SHP77 (cell line): ENCODE results near the gene NCAM1.
A peak's percentile ranks its signal among the peaks of the same experiment; 100 is the strongest.

Source experiments
- DNase-seq, 2 experiments: peaks; one replicate each; lab custom pipeline; 2025; lab: John Stamatoyannopoulos, UW

The NCAM1 gene

DNA sequence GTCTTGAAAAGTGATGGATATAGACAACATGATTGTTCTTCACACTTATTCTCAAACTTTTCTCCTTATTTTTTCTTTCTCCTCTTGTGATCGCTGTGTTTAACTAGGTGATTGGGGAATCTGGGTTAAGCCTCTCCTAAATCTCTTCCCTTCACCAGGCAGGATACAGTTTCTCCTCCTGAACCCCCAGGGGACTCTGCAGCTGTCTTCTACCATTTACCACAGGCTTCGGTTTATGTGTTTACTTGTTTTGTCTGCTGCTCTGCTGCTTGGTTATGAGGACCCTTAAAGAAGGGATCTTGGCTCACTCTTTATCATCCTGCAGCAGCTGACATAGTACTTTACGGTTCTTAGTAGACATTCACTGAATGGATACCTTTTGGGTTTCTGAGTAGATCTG is 124.2 kb downstream of the NCAM1 start:
- no peak for DNase-seq

DNA sequence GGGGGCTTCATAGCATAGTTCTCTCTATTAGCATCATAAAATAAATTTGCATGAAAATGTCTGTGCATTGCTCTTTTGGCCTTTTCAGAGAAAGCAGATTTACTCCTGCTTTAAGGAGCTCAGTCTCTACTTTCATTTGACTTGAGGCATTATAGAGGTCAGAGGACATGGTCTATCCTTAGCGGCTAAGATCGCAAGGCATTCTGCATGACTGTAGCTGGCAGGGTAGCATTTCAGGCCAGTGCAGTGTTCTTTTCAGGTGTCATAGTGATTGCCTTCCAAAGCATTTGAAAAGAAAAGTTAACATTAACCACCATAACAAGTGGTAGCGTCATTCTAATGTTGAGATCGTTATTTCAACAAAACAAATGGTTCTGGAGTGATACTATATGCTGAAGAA is 126.5 kb downstream of the NCAM1 start:
- no peak for DNase-seq

DNA sequence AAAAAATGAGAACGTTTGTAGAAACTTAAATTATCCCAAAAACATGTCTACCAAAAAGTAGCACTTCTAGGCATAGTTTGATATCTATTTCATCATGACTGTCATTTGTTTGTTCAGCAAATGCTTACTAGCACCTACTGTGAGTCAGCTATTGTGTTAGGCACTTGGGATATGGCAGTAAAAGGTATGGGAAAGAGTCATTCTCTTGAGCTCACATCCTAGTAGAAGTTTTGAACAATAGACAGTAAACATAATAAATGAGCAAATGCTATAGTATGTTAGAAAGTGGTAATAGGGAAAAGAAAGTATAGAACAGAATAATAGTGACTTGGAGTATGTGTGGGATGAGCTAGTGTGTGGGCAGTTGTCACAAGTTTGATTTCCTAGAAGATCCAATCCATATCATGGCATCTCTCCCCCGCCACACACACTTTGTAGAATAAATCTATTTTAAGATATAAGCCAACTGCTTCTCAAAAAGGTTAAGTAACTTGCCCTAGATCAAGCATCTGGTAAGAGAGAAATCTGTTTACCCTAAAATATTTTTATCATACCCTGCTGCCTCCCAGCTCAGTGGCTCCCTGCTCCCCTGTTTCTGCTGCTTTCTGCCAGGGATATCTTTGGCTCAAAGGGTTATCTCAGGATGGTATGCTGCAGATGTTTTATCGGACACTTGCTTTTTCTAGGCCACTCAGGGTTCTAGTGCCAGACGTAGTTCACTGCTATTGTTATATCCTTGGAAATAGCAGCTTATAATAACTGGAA is 129.7 kb downstream of the NCAM1 start:
- DNase-seq: peak in 1 of 2 experiments; percentile 4

DNA sequence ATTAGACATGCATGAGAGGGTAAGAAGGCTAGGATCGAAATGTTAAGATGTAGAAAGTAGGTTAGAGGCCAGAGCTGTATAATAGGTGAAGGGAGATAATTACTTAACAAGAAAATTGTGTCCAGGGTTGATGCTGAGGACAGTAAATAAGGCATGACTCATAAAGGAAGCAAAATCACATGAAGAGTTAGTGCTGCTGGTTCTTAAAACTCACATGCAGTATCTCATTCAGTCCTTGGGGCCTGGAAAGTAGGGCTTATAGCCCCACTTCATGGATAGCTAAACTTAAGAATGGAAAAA is 130.2 kb downstream of the NCAM1 start:
- no peak for DNase-seq

DNA sequence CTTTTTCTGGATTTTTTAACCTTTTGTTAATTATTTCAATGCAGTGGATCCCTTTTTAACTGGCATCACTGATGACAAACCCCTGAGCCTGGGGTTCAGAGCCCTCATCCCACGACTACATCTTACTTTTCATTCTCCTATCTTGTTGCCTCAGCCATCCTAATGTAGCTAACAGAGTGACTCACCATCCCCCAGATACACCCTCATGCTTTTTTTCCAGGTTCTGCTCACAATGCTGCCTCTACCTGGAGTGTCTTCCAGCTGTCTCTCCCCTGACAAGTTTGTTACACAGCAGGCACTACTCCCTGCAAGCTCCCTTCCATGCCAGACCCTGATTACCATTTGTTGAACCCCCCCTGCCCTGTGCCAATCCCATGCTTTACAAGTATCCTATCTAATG is 135.4 kb downstream of the NCAM1 start:
- DNase-seq: no peak

DNA sequence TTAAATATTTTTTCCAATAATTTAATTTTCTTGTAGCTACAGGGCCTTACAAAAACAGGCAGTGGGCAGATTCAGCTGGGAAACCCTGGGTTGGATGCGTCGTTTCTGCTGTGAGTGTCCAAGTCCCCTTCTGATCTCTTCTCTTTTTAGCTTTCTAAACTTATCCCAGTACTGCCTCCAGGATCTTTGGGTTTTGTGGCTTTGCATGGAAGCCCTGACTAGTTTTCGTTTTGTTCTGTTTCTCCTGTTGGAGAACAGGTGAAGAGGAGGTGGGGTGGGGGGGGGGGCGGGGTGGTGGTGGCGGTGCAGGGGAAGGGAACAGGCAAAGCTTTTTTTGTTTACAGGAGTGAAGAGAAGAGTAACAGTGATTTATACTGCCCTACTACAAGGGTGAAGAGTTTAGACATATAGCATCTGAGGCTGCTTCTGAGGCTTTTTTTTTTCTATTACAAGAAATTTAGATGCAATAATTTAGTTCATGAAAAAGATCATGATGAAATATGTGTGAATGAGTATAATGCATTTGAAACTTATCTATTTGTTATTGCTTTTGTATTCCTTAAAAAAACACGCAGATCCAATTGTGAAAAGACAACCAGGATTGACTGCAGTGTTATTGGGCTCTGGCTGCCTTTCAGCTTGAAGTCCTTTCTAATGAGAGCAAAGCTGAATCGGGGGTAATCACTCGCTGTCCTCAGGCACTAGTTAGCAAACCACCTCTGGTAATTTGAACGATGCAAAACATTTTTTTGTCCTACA is 142.9 kb downstream of the NCAM1 start:
- no peak for DNase-seq

DNA sequence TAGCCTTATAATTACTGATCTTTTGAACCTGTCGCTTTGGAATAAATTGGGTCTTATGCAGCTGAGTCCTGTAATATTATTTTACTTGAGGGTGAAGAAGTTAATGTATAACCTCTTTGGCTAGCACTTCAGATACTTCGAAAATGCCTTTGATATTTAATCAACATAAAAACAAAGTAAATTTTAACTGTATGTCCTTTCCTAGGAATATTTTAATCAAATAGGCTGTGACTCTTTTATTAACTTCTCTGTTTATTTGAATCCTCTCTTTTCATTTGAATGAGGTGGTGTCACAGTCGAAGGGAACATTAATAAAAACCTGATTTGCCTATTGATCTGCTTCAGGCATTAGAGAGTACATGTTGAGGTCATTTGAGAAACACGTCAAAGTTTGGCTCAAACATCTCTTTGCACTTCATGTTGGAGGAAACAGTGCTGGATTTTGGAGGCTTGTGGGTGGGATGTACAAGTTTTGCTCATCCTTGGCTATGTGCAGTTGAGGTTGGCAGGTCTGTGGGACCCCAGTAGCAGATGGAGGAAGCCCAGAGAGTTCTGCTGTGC is 143.6 kb downstream of the NCAM1 start:
- DNase-seq: no peak

DNA sequence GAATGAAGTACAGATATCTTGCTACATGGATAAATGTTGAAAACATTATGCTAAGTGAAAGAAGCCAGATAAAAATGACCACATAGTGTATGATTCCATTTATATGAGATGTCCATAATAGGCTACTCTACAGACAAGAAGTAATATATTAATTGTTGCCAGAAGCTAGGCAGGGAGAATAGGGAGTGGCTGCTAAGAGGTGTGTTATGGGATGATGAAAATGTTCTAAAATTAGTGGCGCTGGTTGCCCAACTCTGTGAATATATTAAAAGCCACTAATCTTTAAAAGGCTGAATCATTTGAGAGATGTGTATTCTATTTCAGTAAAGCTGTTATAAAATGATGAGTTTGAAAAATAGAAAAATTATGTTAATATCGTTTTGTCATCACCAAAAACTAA is 144.4 kb downstream of the NCAM1 start:
- no peak for DNase-seq

DNA sequence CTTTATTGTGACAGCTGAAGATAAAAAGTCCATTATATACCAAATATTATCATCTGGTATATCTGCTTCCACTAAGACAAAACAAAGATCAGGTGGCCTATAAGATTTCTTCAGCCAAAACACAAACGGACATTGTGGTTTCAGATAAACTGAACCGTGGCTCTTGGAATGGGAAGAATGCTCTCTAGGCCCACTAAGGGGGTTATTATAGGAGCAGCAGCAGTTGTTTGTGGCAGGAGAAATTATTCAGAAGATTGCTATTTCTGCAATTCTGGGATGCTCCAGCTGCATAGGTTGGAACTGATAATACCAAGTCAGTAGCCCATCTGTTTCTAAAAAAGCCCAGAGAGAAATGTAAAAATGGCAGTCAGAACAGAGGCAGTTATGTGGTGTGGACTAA is 145.3 kb downstream of the NCAM1 start:
- DNase-seq: no peak

DNA sequence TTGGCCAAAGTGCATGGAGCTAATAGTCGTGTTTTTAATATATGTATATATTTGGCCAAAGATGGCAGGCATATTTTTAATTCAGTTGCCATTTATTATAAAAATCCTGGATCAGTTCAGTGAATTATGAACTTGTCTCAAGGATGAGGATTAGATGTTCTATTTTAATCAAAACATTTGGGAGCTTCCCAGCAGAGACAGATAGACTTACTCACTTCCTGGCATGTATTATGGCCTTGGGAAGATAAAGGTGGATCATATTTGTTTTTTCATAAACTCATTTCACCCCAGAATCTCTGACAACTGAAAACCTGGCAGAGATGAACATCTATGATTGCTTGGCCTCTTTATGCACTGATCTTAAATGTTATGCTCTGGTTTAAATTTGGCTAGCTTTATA is 148.8 kb downstream of the NCAM1 start:
- no peak for DNase-seq

DNA sequence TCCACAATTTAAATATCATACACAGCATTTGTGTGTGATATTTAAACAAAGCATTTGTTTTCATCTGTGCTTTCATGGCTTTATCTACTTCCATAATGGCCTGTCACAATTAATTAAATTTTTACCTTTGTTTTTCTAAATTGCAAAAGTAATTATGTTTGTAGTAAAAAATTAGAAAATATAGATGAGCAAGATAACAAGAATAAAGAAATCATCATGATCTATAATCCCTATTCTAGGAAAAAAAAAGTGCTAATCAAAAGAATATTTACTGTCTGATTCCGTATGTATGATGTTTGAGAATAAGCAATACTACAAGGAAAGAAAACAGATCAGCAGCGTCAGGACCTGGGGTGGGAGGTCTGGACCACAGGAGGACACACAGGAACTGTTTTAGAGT is 149.9 kb downstream of the NCAM1 start:
- DNase-seq: no peak

DNA sequence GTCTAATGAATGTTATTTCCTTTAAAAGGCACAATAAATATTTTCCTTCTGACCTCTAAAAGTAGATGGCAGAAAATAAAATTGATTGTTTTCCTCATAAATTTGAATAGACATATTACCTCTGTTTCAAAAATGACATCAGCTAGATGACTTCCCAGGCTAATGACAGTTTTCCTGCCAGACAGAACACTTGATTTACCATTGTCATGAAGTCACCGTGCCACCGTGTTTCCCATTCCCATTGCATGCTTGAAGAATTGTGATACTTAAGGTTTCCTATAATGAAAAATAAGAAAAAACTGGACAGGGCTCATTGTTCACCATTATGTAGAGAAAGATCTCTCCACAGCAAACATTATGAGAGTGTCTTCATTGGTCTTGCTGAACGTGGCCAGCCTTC is 151.1 kb downstream of the NCAM1 start:
- DNase-seq: no peak

DNA sequence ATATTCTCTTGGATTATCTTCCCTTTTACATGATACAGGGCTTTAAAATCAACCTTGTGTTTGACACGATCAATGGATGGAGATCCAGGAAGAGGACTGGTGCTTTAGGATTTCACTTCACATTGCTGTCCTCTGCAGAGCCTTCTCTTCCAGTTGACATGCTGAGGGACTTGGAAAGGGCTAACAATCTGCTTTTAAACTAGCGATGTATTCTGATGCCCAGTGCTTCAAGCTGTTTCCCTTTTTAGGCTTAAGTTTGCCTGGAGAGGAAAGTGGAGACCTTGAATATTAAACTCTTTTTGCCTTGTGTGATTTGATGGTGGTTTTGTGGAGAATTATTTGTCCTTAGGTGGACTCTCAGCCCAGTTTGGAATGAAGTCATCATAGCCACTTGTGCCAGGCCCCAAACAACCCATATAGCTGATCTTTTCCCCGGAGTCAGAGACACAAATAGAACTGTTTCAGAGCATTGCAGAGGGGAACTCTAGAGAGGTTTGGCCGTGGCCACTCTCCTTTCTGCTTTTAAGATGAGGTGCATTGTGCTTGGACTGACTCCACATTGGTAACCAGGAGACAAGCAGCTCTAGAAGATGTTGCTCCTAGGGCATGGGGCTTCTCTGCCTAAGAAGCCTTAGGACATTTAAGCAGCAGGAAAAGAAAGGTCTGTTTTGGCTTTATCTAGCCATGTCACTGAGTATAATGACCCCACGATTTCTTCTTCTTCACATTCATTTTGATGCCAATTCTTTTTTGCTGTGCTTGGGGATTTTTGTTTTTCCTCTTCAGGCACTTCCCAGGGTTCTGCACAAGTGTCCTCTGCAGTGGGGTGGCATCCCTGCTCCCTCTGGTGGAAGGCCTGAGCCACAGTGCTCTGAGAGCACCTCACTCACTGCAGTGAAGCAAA is 152.8 kb downstream of the NCAM1 start:
- DNase-seq: peak; percentile 56 to 62

DNA sequence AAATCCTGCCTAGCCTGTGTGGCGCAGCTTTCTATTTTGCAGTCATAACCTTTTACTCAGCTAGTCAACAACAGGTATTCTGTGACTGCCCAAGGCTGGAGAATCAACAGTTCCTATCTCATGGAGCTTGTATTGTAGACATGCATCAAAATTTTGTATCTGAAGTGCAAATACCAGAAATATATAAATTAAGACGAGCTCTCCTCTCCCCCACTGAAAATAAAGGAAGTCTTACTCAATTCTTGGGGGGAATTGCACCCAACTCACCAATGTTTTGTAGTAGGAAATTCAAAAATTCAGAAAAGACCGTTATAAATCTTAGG is 153.4 kb downstream of the NCAM1 start:
- DNase-seq: no peak

DNA sequence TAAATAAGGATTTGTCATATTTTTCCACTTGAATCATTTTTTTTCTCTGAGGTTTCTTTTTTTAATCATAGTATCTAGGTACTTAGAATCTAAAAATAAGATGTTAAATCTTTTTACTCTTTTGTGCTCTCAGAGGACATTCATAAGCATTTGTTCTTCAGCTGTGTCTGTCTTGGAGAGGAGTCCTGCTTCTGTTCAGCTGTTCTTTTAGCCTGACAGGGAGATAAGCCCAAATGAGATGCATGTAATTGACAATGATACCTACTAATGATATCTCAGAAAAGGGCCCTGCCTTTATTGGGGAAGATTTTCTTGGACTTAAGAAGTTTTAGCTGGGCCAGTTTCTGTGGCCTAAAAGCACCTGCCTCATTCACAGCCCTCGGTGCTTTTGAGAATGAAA is 156.9 kb downstream of the NCAM1 start:
- DNase-seq: no peak

DNA sequence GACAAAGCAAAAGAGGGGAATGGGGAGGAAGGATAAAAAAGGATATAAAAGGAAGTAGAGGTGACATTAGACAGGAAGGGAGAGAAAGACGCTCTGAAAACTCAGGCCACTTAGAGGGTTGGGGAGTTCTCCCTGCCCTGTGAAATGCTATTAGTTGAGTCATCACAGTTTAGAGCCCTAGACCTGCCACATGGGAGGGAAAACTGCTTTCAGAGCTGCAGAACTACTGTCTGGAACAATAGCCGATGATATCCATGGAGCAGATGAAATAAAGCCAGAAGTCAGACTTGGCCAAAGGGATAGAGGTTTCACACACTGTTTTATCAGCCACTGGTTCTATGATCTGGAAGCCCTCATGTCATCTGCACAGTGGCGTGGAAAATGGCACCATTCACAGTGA is 157.9 kb downstream of the NCAM1 start:
- no peak for DNase-seq

DNA sequence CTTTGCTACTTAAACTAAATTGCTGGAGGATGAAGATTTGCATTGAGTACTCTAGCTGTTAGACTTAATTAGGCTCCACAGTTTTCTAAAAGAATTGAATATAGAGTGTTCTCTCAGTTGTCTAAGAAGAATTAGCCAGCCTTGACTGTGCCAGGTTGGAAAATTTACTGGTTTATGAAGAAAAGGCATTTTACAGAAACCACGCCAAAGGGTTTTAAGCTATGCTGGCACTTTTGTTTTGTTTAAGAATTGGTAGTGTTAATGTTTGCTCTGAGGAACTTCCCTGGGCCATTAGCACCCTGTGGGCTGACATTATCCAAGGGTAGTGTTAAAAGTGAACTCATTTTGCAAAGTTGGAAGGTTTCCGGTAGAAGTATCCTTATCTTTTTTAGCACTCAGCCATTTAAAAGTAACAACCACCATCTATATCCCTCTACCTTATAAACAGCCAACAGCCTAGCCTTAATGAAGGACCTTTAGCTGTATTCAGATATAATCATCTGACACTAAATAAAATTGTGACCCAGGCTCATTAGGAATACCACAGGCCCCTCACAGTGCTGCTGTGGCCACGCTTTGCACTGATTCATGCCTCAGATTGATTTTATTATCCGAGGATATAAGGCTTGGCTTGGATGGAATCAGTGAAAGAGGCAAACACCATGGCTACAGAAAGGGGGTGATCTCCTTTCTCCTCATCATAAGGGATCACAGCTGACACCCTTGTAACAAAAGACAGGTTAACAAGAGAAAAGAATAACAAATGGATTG is 158.9 kb downstream of the NCAM1 start:
- DNase-seq: no peak

DNA sequence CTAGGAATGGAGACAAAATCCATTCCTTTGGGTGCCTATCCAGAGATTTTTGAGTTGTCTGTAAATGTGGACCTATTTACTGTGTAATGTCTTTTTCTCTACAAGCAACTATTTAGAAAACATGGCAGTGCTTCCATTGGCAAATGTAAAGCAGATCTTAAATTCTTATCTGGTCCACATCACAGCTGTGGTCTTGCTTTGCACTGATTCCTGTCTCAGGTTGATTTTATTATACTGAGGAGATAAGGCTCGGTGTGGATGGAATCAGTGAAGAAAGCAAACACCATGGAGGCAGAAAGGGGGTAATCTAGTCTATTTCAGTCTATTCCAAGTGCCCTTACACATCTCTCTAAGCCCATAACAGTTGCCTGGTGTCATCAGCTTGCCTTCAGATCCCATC is 160.5 kb downstream of the NCAM1 start:
- no peak for DNase-seq

DNA sequence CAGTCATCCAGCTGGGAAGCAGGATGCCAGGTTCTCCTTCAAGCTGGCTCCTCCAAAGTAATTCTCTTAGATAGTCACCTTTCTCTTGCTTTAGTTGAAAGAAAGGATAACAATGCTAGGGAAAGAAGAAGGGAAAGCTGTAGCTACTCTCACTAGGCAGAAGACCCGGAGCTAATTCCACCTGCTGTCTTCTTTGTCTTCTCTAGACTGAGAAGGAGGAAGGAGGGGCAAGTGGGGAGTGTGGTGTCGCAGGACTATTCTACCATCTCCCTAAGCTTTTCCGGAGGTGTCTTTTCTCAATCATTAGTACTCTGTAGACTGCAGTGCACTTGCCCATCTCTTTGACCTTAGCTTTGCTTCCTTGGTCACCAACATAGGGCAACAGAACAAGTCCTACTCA is 162.8 kb downstream of the NCAM1 start:
- DNase-seq: no peak

DNA sequence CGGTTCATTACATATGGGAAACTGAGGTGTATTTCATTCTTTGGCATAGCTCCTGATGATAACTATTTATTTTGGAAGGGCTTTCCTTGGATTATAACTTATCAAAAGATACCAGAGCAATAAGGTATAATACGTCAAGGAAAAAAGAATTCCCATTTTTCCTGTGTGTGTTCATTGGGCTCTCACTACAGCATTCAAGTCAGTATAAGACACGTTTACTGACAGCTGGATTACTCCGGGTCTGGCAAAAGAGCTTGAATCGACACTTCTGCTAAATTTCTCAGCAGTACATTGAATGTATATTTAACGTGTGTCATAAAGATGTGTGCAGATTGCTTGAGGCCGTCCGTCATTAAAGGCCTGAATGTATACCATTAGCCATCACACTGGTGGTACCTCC is 163.4 kb downstream of the NCAM1 start:
- DNase-seq: no peak

DNA sequence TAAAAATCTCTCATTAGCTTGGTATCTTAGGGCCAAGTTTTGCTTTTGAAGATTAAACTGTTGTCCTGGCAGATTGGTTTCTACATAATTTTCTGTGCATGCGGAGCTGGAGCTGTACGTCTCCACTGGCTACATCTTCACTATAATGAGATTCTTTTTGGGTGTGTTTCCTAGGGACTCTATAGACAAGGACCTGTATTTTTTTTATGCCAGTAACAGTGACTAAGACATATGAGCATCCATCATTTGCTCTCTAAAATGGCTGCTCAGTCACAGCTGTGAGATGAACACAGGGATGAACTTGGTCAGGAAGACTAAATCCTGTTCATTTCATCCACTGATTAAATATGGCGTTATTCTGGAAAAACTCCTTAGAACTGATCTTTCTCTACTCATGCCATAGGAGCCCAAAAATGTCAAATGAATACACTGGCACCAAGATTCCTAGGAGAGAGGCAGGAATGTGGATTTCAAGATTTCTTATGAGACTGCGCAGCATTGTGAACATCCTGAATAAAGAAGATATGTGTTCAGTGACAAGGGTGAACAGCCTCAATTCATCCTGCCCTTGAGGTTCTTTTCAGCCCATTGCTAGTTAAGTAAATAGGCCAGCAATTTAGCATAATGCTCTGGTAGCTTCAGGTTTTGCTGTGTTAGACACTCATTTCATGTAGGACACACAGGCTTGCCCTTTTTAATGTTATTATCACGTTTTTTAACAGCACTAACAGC is 168.2 kb downstream of the NCAM1 start:
- no peak for DNase-seq
